Transverse colon (tissue), 4 donors: ENCODE results near the gene CCDC61. TPM values are rescaled to one million over a fixed set of nuclear protein-coding genes. Genes with fewer than 3 reads are reported as not detected.

ENCODE experiments used
- DNase-seq: peaks from one replicate; pipeline ENCODE4 v3.0.0-alpha.2; 2019
- H3K27ac ChIP-seq, 4 donors: fragments of 200-600 bp; sonication (generic); 2 replicates each; pipeline ENCODE4 v1.5.1; 2016 to 2018; ENCODE audit warnings: inconsistent platforms in 4 of 4
- H3K27me3 ChIP-seq: fragments of 200-600 bp; sonication (generic); 2 replicates; pipeline ENCODE4 v1.5.1; 2017; ENCODE audit warnings: inconsistent platforms
- H3K36me3 ChIP-seq, 4 donors: fragments of 200-600 bp; sonication (generic); 2 replicates each; pipeline ENCODE4 v1.5.1; 2017 to 2019; ENCODE audit warnings: inconsistent platforms in 4 of 4
- H3K4me1 ChIP-seq, 4 donors: fragments of 200-600 bp; sonication (generic); 2 replicates each; pipeline ENCODE4 v1.5.1; 2017 to 2020; ENCODE audit warnings: inconsistent platforms in 4 of 4
- H3K4me3 ChIP-seq, 4 donors: fragments of 200-600 bp; sonication (generic); 1 replicate in 1 of 4; 2 replicates in 3 of 4; pipeline versions ENCODE4 v1.5.1 to v1.6.1; 2017 to 2019; ENCODE audit warnings: inconsistent platforms in 4 of 4
- H3K9me3 ChIP-seq, 2 donors: fragments of 200-600 bp; sonication (generic); 2 replicates each; pipeline ENCODE4 v1.5.1; 2017 to 2019; ENCODE audit warnings: inconsistent platforms in 2 of 2
- EP300 ChIP-seq: sonication (generic); formaldehyde crosslinking; IDR thresholded peaks from one replicate; pipeline ENCODE4 v1.6.1; 2017; ENCODE audit warnings: antibody characterized with exemption, low read depth
- POLR2A ChIP-seq: fragments of 450-650 bp; IDR thresholded peaks from one replicate; pipeline ENCODE4 v1.6.1; 2016; ENCODE audit warnings: antibody characterized with exemption, mild to moderate bottlenecking, moderate library complexity
- POLR2AphosphoS5 ChIP-seq, 3 donors: sonication (generic); formaldehyde crosslinking; IDR thresholded peaks; one replicate each; pipeline ENCODE4 v1.6.1; 2016; ENCODE audit warnings: antibody characterized with exemption in 3 of 3
- WGBS, 2 donors: methylation state at CpG; one replicate each; pipeline ENCODE4 v1.1.5; 2018; ENCODE audit warnings: low coverage in 1 of 2; 5-methylcytosine and 5-hydroxymethylcytosine counted together
- in situ Hi-C, 4 donors: fragments of 200-750 bp; cut with MboI; loops; one replicate each; pipeline versions ENCODE4 v1.15.0 to v1.15.1; 2017; ENCODE audit warnings: low sequenced_read_pairs in 3 of 4, low pct_ligation_motif_present in 1 of 4, low pct_unique_long_range_greater_than_20kb in 1 of 4
- intact Hi-C: fragments of 100-400 bp; cut with DNase I; formaldehyde crosslinking; loops from one replicate; pipeline ENCODE4 v1.15.1; 2023; ENCODE audit warnings: low total_unique reads
- total RNA-seq, 4 donors: library from RNA; depleted of rRNA; stranded (reverse); fragments of >200 nt; gene quantifications; one replicate each; pipeline ENCODE4 v1.1.0, GENCODE V29; 2016
- TF ChIP-seq, protein P1 (sequence below), 5 experiments: fragments of 200-600 bp in 3 of 5; fragments of 450-650 bp in 2 of 5; sonication (generic) in 3 of 5; IDR thresholded peaks; 1 replicate in 2 of 5; 2 replicates in 3 of 5; pipeline ENCODE4 v1.5.1; 2016 to 2017; ENCODE audit warnings: antibody characterized with exemption in 5 of 5, inconsistent platforms in 3 of 5, mild to moderate bottlenecking in 2 of 5, moderate library complexity in 1 of 5

CCDC61 gene
- total RNA-seq, 4 donors from 2014 or later: 7.8 to 18.7 (median 10.6) TPM

DNA sequence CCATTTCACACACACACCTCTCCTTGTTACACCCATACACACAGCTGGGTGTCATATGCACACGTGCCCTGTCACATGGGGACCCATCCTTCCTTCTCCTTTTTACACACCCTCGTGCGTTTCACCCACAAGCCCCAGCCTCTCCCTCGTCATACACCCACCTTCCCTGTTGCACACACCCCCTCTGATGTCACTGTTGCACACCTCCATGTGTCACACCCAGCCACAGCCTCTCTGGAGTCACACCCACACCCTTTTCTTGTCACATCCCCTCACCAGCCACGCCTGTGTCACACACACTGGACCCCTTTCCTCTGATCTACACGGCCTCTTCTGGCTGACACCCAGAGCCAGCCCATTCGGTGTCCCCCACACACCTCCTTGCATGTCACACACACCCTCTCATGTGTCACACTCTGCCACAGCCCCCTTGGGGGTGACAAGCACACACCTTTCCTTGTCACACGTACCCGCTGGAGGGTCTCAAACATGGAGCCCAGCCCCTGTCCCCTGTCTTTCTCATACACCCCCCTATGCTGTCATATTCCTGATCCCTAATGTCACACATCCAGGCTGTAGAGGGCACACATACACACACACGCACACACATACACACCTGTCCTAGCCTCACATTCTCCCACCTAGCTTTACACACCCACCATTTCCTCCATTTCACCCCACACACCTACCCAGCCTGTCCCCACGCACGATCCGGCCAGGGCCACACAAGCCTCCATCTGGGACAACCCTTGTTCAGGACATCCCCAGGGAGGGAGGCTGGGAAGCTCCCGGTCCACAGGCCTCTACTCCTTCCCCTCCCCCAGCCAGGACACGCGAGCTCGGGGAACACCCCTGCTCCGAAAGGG lies 23.0 kb upstream of the CCDC61 start:
- H3K4me1 ChIP-seq: peaks cover 0 to 6% (median 2%) of the 10 kb centered on the region in 4 donors
- no peak for TF ChIP-seq EP300
- TF ChIP-seq POLR2A: no peak
- no peak for TF ChIP-seq POLR2AphosphoS5 (IDR thresholded peaks at IDR 0.05)
- TF ChIP-seq, protein P1, sequence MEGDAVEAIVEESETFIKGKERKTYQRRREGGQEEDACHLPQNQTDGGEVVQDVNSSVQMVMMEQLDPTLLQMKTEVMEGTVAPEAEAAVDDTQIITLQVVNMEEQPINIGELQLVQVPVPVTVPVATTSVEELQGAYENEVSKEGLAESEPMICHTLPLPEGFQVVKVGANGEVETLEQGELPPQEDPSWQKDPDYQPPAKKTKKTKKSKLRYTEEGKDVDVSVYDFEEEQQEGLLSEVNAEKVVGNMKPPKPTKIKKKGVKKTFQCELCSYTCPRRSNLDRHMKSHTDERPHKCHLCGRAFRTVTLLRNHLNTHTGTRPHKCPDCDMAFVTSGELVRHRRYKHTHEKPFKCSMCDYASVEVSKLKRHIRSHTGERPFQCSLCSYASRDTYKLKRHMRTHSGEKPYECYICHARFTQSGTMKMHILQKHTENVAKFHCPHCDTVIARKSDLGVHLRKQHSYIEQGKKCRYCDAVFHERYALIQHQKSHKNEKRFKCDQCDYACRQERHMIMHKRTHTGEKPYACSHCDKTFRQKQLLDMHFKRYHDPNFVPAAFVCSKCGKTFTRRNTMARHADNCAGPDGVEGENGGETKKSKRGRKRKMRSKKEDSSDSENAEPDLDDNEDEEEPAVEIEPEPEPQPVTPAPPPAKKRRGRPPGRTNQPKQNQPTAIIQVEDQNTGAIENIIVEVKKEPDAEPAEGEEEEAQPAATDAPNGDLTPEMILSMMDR (IDR thresholded peaks at IDR 0.05): no peak
- no peaks in the 10 kb centered on the region for H3K9me3 ChIP-seq
- intact Hi-C loops (no loop called here), in situ Hi-C loops (no loop called here)
- peak overlapping the region in 1 of 4 donors; percentile 31 for H3K4me3 ChIP-seq
- DNase-seq: no peak
- H3K36me3 ChIP-seq: no peaks in the 10 kb centered on the region
- H3K27ac ChIP-seq: peak overlapping the region in 2 of 4 donors; percentile 4 to 34
- WGBS, 2 donors: 17 to 20% methylated on average over 8 to 18 of the region's 18 CpGs
- H3K27me3 ChIP-seq: peaks cover 72% of the 10 kb centered on the region

DNA sequence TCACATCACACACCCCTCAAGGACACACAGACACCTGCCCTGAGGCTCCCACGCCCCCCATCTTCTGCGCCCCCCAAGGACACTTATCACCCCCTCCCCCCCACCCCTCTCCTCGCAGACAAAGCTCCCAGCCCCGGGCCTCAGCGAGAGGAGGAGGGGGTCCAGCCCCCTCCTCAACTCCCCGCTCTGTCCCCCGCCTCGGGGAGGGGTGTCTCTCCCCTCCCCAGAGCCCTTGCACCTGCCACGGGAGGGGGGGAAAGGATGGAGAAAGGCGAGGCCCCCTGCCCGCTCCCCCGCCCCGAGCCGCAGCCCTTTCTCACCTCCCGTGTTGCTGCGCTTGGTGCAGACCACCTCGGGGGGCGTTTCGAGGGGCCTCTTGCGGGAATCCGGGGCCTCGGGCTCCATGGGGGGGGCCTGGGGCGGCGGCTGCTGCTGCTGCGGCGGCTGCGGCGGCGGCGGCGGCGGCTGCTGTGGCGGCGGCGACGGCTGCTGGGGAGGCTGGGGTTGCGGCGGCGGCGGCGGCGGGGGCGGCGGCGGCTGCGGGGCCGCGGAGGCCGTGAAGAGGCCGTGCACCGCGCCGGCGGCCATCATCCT lies 22.2 kb upstream of the CCDC61 start:
- no peak for DNase-seq
- no peaks in the 10 kb centered on the region for H3K36me3 ChIP-seq
- H3K4me1 ChIP-seq: peaks cover 0 to 6% (median 2%) of the 10 kb centered on the region in 4 donors
- intact Hi-C loops (no loop called here), in situ Hi-C loops (no loop called here)
- H3K9me3 ChIP-seq: no peaks in the 10 kb centered on the region
- peaks cover 74% of the 10 kb centered on the region for H3K27me3 ChIP-seq
- no peak for TF ChIP-seq EP300
- no peak for TF ChIP-seq POLR2AphosphoS5 (IDR thresholded peaks at IDR 0.05)
- TF ChIP-seq, protein P1 (IDR thresholded peaks at IDR 0.05): no peak
- peak overlapping the region in 1 of 4 donors; percentile 31 for H3K4me3 ChIP-seq
- peak overlapping the region in 2 of 4 donors; percentile 21 to 34 for H3K27ac ChIP-seq
- 10% methylated on average over 4 of the region's 54 CpGs; no CpG with 5 or more reads in 1 of the 2 donors for WGBS, 2 donors

DNA sequence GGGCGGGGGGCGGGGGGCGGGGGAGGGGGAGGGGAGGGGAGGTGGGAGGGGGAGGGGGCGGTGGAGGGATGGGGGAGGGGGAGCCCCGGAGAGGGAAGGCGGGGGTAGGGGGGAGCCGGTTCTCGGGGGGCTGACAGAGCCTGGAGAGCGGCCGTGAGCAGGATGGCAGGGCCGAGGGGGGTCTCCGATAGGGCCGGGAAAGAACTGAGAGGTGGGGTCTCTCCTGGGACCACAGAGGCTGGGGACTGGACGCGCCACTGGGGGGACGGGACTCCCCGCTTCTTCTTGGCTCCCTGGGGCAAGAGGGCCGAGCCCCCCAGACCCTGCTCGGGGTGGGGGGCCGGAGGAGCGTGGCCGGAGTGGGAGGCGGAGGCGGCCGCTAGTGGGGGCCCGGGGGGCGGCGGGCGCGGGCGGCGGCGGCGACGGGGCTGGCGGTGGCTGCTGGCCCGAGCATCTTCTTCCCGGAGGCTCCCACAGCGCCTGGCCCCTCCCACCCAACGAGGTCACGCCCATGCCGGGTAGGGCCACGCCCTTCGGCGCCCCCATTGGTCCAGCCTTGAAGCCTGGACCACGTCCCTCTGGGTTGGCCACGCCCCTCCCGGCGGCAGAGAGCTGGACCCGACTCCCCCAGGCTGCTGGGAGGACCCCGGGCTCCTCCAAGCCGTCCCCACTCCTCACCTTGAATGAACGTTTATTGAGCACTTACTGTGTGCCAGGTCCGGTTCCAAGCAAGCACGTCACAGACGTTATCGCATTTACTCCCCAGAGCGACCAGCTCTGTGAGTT lies 21.5 kb upstream of the CCDC61 start, which contains the start of gene NOVA2:
NOVA2 (minus strand) TSS at position 313 of the 786 bp plus-strand sequence. CDS start 514 bp downstream, outside the sequence.
- Histone ChIP-seq H3K9me3 (no peaks in the 10 kb centered on the region), H3K4me3 (peak within 1 kb of the TSS in 1 of 4 donors; percentile 31), H3K36me3 (no peaks in the 10 kb centered on the region), H3K27me3 (peaks cover 72% of the 10 kb centered on the region), H3K27ac (peak within 1 kb of the TSS in 2 of 4 donors; percentile 34 to 48), H3K4me1 (peaks cover 0 to 6% (median 2%) of the 10 kb centered on the region in 4 donors)
- DNase-seq: peak; percentile 27
- intact Hi-C loops (no loop called here), in situ Hi-C loops (no loop called here)
- WGBS, 2 donors: 28% methylated on average over 36 of the region's 58 CpGs; no CpG with 5 or more reads in 1 of the 2 donors
- no peak for TF ChIP-seq POLR2AphosphoS5 (IDR thresholded peaks at IDR 0.05)
- TF ChIP-seq, protein P1 (IDR thresholded peaks at IDR 0.05): no peak
- TF ChIP-seq EP300: no peak
- TF ChIP-seq POLR2A: no peak
